ENCODE results near the gene FKBP9. TPM values are rescaled to one million over a fixed set of nuclear protein-coding genes. Genes with fewer than 3 reads are reported as not detected.

The FKBP9 gene, protein sequence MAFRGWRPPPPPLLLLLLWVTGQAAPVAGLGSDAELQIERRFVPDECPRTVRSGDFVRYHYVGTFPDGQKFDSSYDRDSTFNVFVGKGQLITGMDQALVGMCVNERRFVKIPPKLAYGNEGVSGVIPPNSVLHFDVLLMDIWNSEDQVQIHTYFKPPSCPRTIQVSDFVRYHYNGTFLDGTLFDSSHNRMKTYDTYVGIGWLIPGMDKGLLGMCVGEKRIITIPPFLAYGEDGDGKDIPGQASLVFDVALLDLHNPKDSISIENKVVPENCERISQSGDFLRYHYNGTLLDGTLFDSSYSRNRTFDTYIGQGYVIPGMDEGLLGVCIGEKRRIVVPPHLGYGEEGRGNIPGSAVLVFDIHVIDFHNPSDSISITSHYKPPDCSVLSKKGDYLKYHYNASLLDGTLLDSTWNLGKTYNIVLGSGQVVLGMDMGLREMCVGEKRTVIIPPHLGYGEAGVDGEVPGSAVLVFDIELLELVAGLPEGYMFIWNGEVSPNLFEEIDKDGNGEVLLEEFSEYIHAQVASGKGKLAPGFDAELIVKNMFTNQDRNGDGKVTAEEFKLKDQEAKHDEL
- 62.7 TPM for total RNA-seq

DNA sequence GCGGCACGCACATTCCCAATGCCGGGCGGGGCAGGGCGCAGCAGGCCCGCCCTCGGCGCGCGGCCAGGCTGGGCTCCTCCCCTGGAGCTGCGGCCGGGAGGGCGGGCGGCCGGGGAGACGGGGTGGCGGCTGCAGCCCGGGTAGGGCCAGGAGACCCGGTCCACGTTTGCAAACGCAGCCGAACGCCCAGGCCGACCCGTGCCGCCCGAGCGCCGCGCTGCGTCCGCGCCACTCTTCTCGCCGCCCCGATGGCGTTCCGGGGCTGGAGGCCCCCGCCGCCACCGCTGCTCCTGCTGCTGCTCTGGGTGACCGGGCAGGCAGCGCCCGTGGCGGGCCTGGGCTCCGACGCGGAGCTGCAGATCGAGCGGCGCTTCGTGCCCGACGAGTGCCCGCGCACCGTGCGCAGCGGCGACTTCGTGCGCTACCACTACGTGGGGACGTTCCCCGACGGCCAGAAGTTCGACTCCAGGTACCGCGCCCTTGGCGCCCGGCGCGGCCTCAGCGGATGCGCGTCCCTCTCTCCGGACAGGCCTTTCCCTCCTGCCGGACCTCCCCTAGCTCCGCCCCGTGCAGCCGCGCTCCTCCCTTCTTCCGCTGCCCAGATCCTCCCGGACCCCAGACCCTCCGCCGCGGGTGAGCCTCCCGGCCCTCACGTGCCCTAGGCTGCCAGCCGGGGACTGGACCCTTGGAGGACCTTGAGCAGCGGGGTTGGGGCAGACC lies at the start of gene FKBP9:
Gene FKBP9, plus strand, starts transcription at position 115 of the 720 bp plus-strand sequence. Its CDS starts 134 bp downstream, at position 249.

Small RNA genes lying within 50 kb of the gene (small RNA-seq; reads per million reads assigned to genes)
- gene AC083863.1 (not detected), gene RN7SL505P (not detected), gene RNU6-388P (not detected), gene RPS29P14 (not detected)

Other genes starting within 250 kb of the FKBP9 start
- gene KBTBD2, start 65.7 kb upstream of the FKBP9 start, total RNA-seq = 84.2 TPM
- gene NT5C3A, start 105.3 kb downstream of the FKBP9 start, total RNA-seq = 62.5 TPM
- gene RP9, start 152.0 kb downstream of the FKBP9 start, total RNA-seq = 10.1 TPM
- 91.6 TPM for gene BBS9, start 172.1 kb downstream of the FKBP9 start, total RNA-seq